HG02678 (cell line): Measurements from ENCODE around the gene MICALL2.
"Not testable (repeated sequence)": the region's sequence is repeated elsewhere in the genome, so short reads cannot be mapped to it uniquely, and the experiment has no call there.

Experiments used
- ATAC-seq: cut with Tn5 transposase; IDR thresholded peaks from one replicate; pipeline ENCODE4 v1.9.1; 2021; ENCODE audit warnings: mild to moderate bottlenecking, moderate library complexity; ENCODE audit not compliant: unreplicated experiment

MICALL2 gene

GRCh38 chr7:1449951-1450350 lies 9.3 kb downstream of the MICALL2 start:
- no peak for ATAC-seq

- no peak for ATAC-seq
These were observed 9.8 kb downstream of the MICALL2 start for GRCh38 chr7:1449501-1449900.

GRCh38 chr7:1448958-1449357 lies 10.3 kb downstream of the MICALL2 start:
- no peak for ATAC-seq

- no peak for ATAC-seq
These were observed 11.6 kb downstream of the MICALL2 start for GRCh38 chr7:1447551-1448244.

- no peak for ATAC-seq
These were observed 12.2 kb downstream of the MICALL2 start for GRCh38 chr7:1447112-1447511.

GRCh38 chr7:1446620-1447032 lies 12.6 kb downstream of the MICALL2 start:
- ATAC-seq = no peak

GRCh38 chr7:1446026-1446425 lies 13.2 kb downstream of the MICALL2 start:
- ATAC-seq = not testable (repeated sequence)

GRCh38 chr7:1445341-1445740 lies 13.9 kb downstream of the MICALL2 start:
- no peak for ATAC-seq

- ATAC-seq = no peak
These were observed 14.3 kb downstream of the MICALL2 start for GRCh38 chr7:1444925-1445322.

GRCh38 chr7:1444214-1444924 lies 14.9 kb downstream of the MICALL2 start:
- ATAC-seq = no peak

- ATAC-seq = not testable (repeated sequence)
These were observed 15.6 kb downstream of the MICALL2 start for GRCh38 chr7:1443587-1444200.

GRCh38 chr7:1442355-1443124 lies 16.7 kb downstream of the MICALL2 start:
- ATAC-seq = no peak

GRCh38 chr7:1441615-1442354 lies 17.5 kb downstream of the MICALL2 start:
- ATAC-seq = no peak

- no peak for ATAC-seq
These were observed 18.6 kb downstream of the MICALL2 start for GRCh38 chr7:1440620-1441019.

GRCh38 chr7:1439373-1440363 lies 19.6 kb downstream of the MICALL2 start:
- no peak for ATAC-seq

GRCh38 chr7:1438821-1439220 lies 20.4 kb downstream of the MICALL2 start:
- ATAC-seq = no peak

- ATAC-seq = no peak
These were observed 21.1 kb downstream of the MICALL2 start for GRCh38 chr7:1438208-1438607.

GRCh38 chr7:1437155-1437880 lies 22.0 kb downstream of the MICALL2 start:
- no peak for ATAC-seq

- no peak for ATAC-seq
These were observed 22.7 kb downstream of the MICALL2 start for GRCh38 chr7:1436608-1437007.
